Measurements from ENCODE around the gene RFX2. TPM values are rescaled to one million over a fixed set of nuclear protein-coding genes. Genes with fewer than 3 reads are reported as not detected.

Gene RFX2
- total RNA-seq, 1 donor from 2014 or later = 7.3 TPM

- H3K27ac Mint-ChIP-seq = no peak overlapping the region
- H3K36me3 Mint-ChIP-seq = no peaks in the 10 kb centered on the region
- no peaks in the 10 kb centered on the region for H3K27me3 Mint-ChIP-seq (ENCODE audit: low read depth)
- H3K4me1 Mint-ChIP-seq = no peaks in the 10 kb centered on the region
- peaks cover 10% of the 10 kb centered on the region for H3K9me3 Mint-ChIP-seq
- no peak overlapping the region for H3K4me3 Mint-ChIP-seq
- DNase-seq (ENCODE audit: low spot score in 2 of 2, unreplicated experiment in 2 of 2) = no peak
- no peak for TF ChIP-seq CTCF (IDR thresholded peaks at IDR 0.05; ENCODE audit: unreplicated experiment)
Measured at GRCh38 chr19:6138066-6138465, 27.8 kb upstream of the RFX2 start.

GRCh38 chr19:6133231-6133630 lies 22.9 kb upstream of the RFX2 start:
- H3K27ac Mint-ChIP-seq = no peak overlapping the region
- H3K4me3 Mint-ChIP-seq = no peak overlapping the region
- H3K4me1 Mint-ChIP-seq = no peaks in the 10 kb centered on the region

GRCh38 chr19:6132482-6132881 lies 22.2 kb upstream of the RFX2 start:
- H3K4me1 Mint-ChIP-seq = no peaks in the 10 kb centered on the region
- no peak for DNase-seq (ENCODE audit: low spot score in 2 of 2, unreplicated experiment in 2 of 2)
- no peak overlapping the region for H3K27ac Mint-ChIP-seq

More at GRCh38 chr19:6133231-6133630, 22.9 kb upstream of the RFX2 start:
- no peak for DNase-seq (ENCODE audit: low spot score in 2 of 2, unreplicated experiment in 2 of 2)
- H3K9me3 Mint-ChIP-seq = no peaks in the 10 kb centered on the region
- H3K27me3 Mint-ChIP-seq (ENCODE audit: low read depth) = no peaks in the 10 kb centered on the region
- no peaks in the 10 kb centered on the region for H3K36me3 Mint-ChIP-seq
- no peak for TF ChIP-seq CTCF (IDR thresholded peaks at IDR 0.05; ENCODE audit: unreplicated experiment)

GRCh38 chr19:6127716-6128335 lies 17.5 kb upstream of the RFX2 start:
- Mint-ChIP-seq H3K27me3 (ENCODE audit: low read depth) (peaks cover 5% of the 10 kb centered on the region), H3K27ac (no peak overlapping the region), H3K4me1 (no peaks in the 10 kb centered on the region), H3K36me3 (peaks cover 2% of the 10 kb centered on the region), H3K4me3 (no peak overlapping the region), H3K9me3 (peaks cover 15% of the 10 kb centered on the region)
- TF ChIP-seq CTCF (IDR thresholded peaks at IDR 0.05; ENCODE audit: unreplicated experiment) = no peak
- no peak for DNase-seq (ENCODE audit: low spot score in 2 of 2, unreplicated experiment in 2 of 2)

More at GRCh38 chr19:6132482-6132881, 22.2 kb upstream of the RFX2 start:
- TF ChIP-seq CTCF (IDR thresholded peaks at IDR 0.05; ENCODE audit: unreplicated experiment) = no peak
- Mint-ChIP-seq H3K4me3 (no peak overlapping the region), H3K27me3 (ENCODE audit: low read depth) (no peaks in the 10 kb centered on the region), H3K36me3 (peaks cover 2% of the 10 kb centered on the region), H3K9me3 (peaks cover 3% of the 10 kb centered on the region)

- no peak for TF ChIP-seq CTCF (IDR thresholded peaks at IDR 0.05; ENCODE audit: unreplicated experiment)
- Mint-ChIP-seq H3K9me3 (peaks cover 15% of the 10 kb centered on the region), H3K27ac (no peak overlapping the region), H3K36me3 (peaks cover 2% of the 10 kb centered on the region), H3K27me3 (ENCODE audit: low read depth) (peaks cover 7% of the 10 kb centered on the region), H3K4me3 (no peak overlapping the region), H3K4me1 (no peaks in the 10 kb centered on the region)
- no peak for DNase-seq (ENCODE audit: low spot score in 2 of 2, unreplicated experiment in 2 of 2)
Measured at GRCh38 chr19:6126335-6126974, 16.2 kb upstream of the RFX2 start.

Data from mesothelial cell of epicardium (in vitro differentiated cells).